HepG2 (cell line): Measurements from ENCODE around the gene ANKRD13D. TPM values are rescaled to one million over a fixed set of nuclear protein-coding genes. Genes with fewer than 3 reads are reported as not detected.

Experiments used
- CERS6 ChIP-seq: sonication (generic); formaldehyde crosslinking; IDR thresholded peaks from 2 replicates; pipeline ENCODE4 v1.5.0; 2020; ENCODE audit warnings: missing genetic modification reagents
- CSRNP1 ChIP-seq: sonication (generic); formaldehyde crosslinking; IDR thresholded peaks from 2 replicates; pipeline ENCODE4 v1.8.1; 2023; ENCODE audit warnings: mild to moderate bottlenecking, missing genetic modification reagents
- ESRRA ChIP-seq: sonication (generic); formaldehyde crosslinking; IDR thresholded peaks from 2 replicates; pipeline ENCODE4 v1.5.1; 2020; ENCODE audit warnings: mild to moderate bottlenecking, low read depth, missing genetic modification reagents
- FOXP1 ChIP-seq, 2 experiments: fragments of 450-650 bp in 1 of 2; IDR thresholded peaks; 2 replicates each; pipeline ENCODE4 v1.6.1; 2017 to 2018; ENCODE audit warnings: antibody characterized with exemption in 1 of 2
- HNRNPL ChIP-seq: fragments of 200-400 bp; formaldehyde crosslinking; IDR thresholded peaks from 2 replicates; pipeline ENCODE4 v1.6.1; 2017; ENCODE audit warnings: mild to moderate bottlenecking, low read depth, low read length
- KDM1A ChIP-seq: IDR thresholded peaks from 2 replicates; pipeline ENCODE4 v1.6.1; 2016; ENCODE audit warnings: missing compliant biosample characterization
- LCORL ChIP-seq, 2 experiments: fragments of 450-650 bp in 1 of 2; sonication (generic) in 1 of 2; formaldehyde crosslinking in 1 of 2; IDR thresholded peaks; 2 replicates each; pipeline versions ENCODE4 v1.5.0 to v1.6.1; 2017 to 2020; ENCODE audit warnings: antibody characterized with exemption in 1 of 2, missing genetic modification reagents in 1 of 2
- MAFG ChIP-seq: sonication (generic); formaldehyde crosslinking; IDR thresholded peaks from 2 replicates; pipeline ENCODE4 v1.5.1; 2020; ENCODE audit warnings: mild to moderate bottlenecking, missing genetic modification reagents
- NFRKB ChIP-seq: fragments of 450-650 bp; IDR thresholded peaks from 2 replicates; pipeline ENCODE4 v1.6.1; 2017
- NRL ChIP-seq: sonication (generic); formaldehyde crosslinking; IDR thresholded peaks from 2 replicates; pipeline ENCODE4 v1.5.0; 2020; ENCODE audit warnings: missing genetic modification reagents, mild to moderate bottlenecking, moderate library complexity, borderline replicate concordance
- PBX2 ChIP-seq: IDR thresholded peaks from 2 replicates; pipeline ENCODE4 v1.6.1; 2016; ENCODE audit warnings: control low read depth
- POGZ ChIP-seq: sonication (generic); formaldehyde crosslinking; IDR thresholded peaks from 2 replicates; pipeline ENCODE4 v1.4.0; 2020; ENCODE audit warnings: mild to moderate bottlenecking, missing genetic modification reagents
- RBM39 ChIP-seq: fragments of 200-400 bp; formaldehyde crosslinking; IDR thresholded peaks from one replicate; pipeline ENCODE4 v1.6.1; 2018; ENCODE audit warnings: antibody characterized with exemption, mild to moderate bottlenecking, low read depth, low read length; ENCODE audit not compliant: poor library complexity, severe bottlenecking
- SAP130 ChIP-seq: IDR thresholded peaks from 2 replicates; pipeline ENCODE4 v1.6.1; 2016; ENCODE audit warnings: low read depth
- SIN3B ChIP-seq: fragments of 150-350 bp; IDR thresholded peaks from 2 replicates; pipeline ENCODE4 v1.6.1; 2014; ENCODE audit warnings: low read length
- SPEN ChIP-seq: sonication (generic); formaldehyde crosslinking; IDR thresholded peaks from 2 replicates; pipeline ENCODE4 v1.5.1; 2020; ENCODE audit warnings: low read depth, mild to moderate bottlenecking, missing genetic modification reagents
- ZBTB39 ChIP-seq: sonication (generic); formaldehyde crosslinking; IDR thresholded peaks from 2 replicates; pipeline ENCODE4 v1.5.0; 2020; ENCODE audit warnings: missing genetic modification reagents
- ZFX ChIP-seq: sonication (generic); formaldehyde crosslinking; IDR thresholded peaks from 2 replicates; pipeline ENCODE4 v1.4.0; 2020; ENCODE audit warnings: mild to moderate bottlenecking, low read depth, missing genetic modification reagents, moderate library complexity
- ZNF136 ChIP-seq: sonication (generic); formaldehyde crosslinking; IDR thresholded peaks from 2 replicates; pipeline ENCODE4 v1.8.1; 2022; ENCODE audit warnings: low read depth, mild to moderate bottlenecking, moderate library complexity, missing genetic modification reagents
- ZNF674 ChIP-seq: sonication (generic); formaldehyde crosslinking; IDR thresholded peaks from 2 replicates; pipeline ENCODE4 v1.5.0; 2020; ENCODE audit warnings: low read depth, mild to moderate bottlenecking, missing genetic modification reagents
- ZNF75D ChIP-seq: sonication (generic); formaldehyde crosslinking; IDR thresholded peaks from 2 replicates; pipeline ENCODE4 v1.8.1; 2023; ENCODE audit warnings: missing genetic modification reagents, mild to moderate bottlenecking, borderline replicate concordance
- ZNF772 ChIP-seq: sonication (generic); formaldehyde crosslinking; IDR thresholded peaks from 2 replicates; pipeline ENCODE4 v1.5.0; 2020; ENCODE audit warnings: mild to moderate bottlenecking, missing genetic modification reagents
- ZNF878 ChIP-seq: sonication (generic); formaldehyde crosslinking; IDR thresholded peaks from 2 replicates; pipeline ENCODE4 v1.8.1; 2023; ENCODE audit warnings: mild to moderate bottlenecking, missing genetic modification reagents, moderate library complexity
- polyA plus RNA-seq, 8 experiments: library from polyadenylated mRNA; depleted of rRNA in 3 of 8; stranded (reverse) in 7 of 8; unstranded in 1 of 8; fragments of >200 nt; fragmentation: Illumina TruSeq in 4 of 8; extraction: Trizol in 4 of 8; gene quantifications; 2 replicates each; pipeline versions ENCODE4 v1.2.1 to v1.2.3, GENCODE V29; 2011 to 2016; ENCODE audit warnings: low read depth in 4 of 8, missing spikeins in 1 of 8, mixed read lengths in 1 of 8; ENCODE audit not compliant: insufficient read depth in 1 of 8
- total RNA-seq, 5 experiments: library from RNA; depleted of rRNA; stranded (reverse); fragments of >200 nt; fragmentation: Illumina TruSeq; extraction: Trizol; gene quantifications; 2 replicates each; pipeline ENCODE4 v1.2.3, GENCODE V29; 2016; ENCODE audit warnings: low read depth in 1 of 5

The ANKRD13D gene
- total and polyA plus RNA-seq, 2 of the 13 experiments (the other 11 are each of a cell fraction or from before 2014, with no cell fraction given): 18.6 to 27.3 TPM

- 0 out of 2 replicates have a peak, but pooled peaks have one; percentile 24 for TF ChIP-seq SPEN (CRISPR knock-in tag)
- no peak for TF ChIP-seq CERS6 (CRISPR knock-in tag)
- TF ChIP-seq HNRNPL: no peak
- TF ChIP-seq ZNF136: peak; percentile 74; the same call in 1 of the 2 replicates
- TF ChIP-seq KDM1A: no peak
- TF ChIP-seq ZFX (CRISPR knock-in tag): peak; percentile 76
- no peak for TF ChIP-seq ZNF674
- TF ChIP-seq SIN3B: no peak
- TF ChIP-seq ZNF772: peak; percentile 82; the same call in 1 of the 2 replicates
- no peak for TF ChIP-seq FOXP1 (IDR thresholded peaks at IDR 0.05)
- no peak for TF ChIP-seq FOXP1 (CRISPR knock-in tag; IDR thresholded peaks at IDR 0.05)
- TF ChIP-seq NRL (CRISPR knock-in tag): no peak
- TF ChIP-seq NFRKB: no peak
- no peak for TF ChIP-seq ZNF878
- 0 out of 2 replicates have a peak, but pooled peaks have one; percentile 34 for TF ChIP-seq ESRRA (CRISPR knock-in tag)
- TF ChIP-seq RBM39: no peak
- no peak for TF ChIP-seq PBX2 (CRISPR knock-in tag)
- no peak for TF ChIP-seq LCORL (IDR thresholded peaks at IDR 0.05)
- peak; percentile 62 for TF ChIP-seq LCORL (CRISPR knock-in tag; IDR thresholded peaks at IDR 0.05)
- TF ChIP-seq POGZ (CRISPR knock-in tag): no peak
- TF ChIP-seq SAP130 (CRISPR knock-in tag): peak; percentile 92
- no peak for TF ChIP-seq MAFG (CRISPR knock-in tag)
- no peak for TF ChIP-seq ZBTB39 (CRISPR knock-in tag)
- TF ChIP-seq CSRNP1 (CRISPR knock-in tag): 0 out of 2 replicates have a peak, but pooled peaks have one; percentile 45
- no peak for TF ChIP-seq ZNF75D
These were observed 21.7 kb upstream of the ANKRD13D start (continued) for GRCh38 chr11:67267188-67268080.
